IMR-90 (cell line): ENCODE measurements around the gene KCNH4. TPM values are rescaled to one million over a fixed set of nuclear protein-coding genes. Genes with fewer than 3 reads are reported as not detected.

Experiments
- ATAC-seq: fragments of 200-7000 bp; cut with Tn5 transposase; 2 replicates; pipeline ENCODE4 v1.9.1; 2020; ENCODE audit warnings: low read depth, mild to moderate bottlenecking, moderate library complexity
- BruUV-seq: library from RNA; stranded (reverse); fragments of 400-500 nt; replicated peaks from 2 replicates; lab custom pipeline; 2021; lab: Mats Ljungman, UMichigan
- CTCF ChIA-PET: fragments of 300-600 bp; formaldehyde crosslinking; extraction: SDS; loops from one replicate; lab custom pipeline; 2021; ENCODE audit warnings: antibody characterized with exemption; lab: Yijun Ruan, JAX
- POLR2A ChIA-PET: fragments of 300-600 bp; sonication (Branson Sonifier 250); formaldehyde crosslinking; loops from one replicate; lab custom pipeline; 2022; ENCODE audit warnings: antibody characterized with exemption; ENCODE audit not compliant: unreplicated experiment; lab: Charles Lee
- DNase-seq: peaks from one replicate; pipeline ENCODE4 v3.0.0; 2013
- H2AFZ ChIP-seq: replicated peaks from 2 replicates; pipeline ENCODE3; 2013; ENCODE audit warnings: low read length, mild to moderate bottlenecking; ENCODE audit not compliant: poor library complexity
- H2AK5ac ChIP-seq: 2 replicates; pipeline ENCODE4 v1.6.1; 2013; ENCODE audit warnings: low read depth, low read length, inconsistent platforms
- H2AK9ac ChIP-seq: replicated peaks from 2 replicates; pipeline ENCODE3; 2013; ENCODE audit warnings: mild to moderate bottlenecking, low read depth, low read length, moderate library complexity; ENCODE audit not compliant: poor library complexity
- H2BK120ac ChIP-seq: 2 replicates; pipeline ENCODE4 v1.6.1; 2013; ENCODE audit warnings: low read depth, low read length, inconsistent platforms
- H2BK15ac ChIP-seq: 3 replicates; pipeline ENCODE4 v1.6.1; 2013; ENCODE audit warnings: low read depth, low read length, inconsistent platforms
- H2BK20ac ChIP-seq: 2 replicates; pipeline ENCODE4 v1.6.1; 2013; ENCODE audit warnings: low read depth, mild to moderate bottlenecking, inconsistent platforms, low read length, moderate library complexity
- H2BK5ac ChIP-seq: 2 replicates; pipeline ENCODE4 v1.6.1; 2013; ENCODE audit warnings: mild to moderate bottlenecking, low read depth, low read length, inconsistent platforms; ENCODE audit not compliant: poor library complexity, severe bottlenecking
- H3K14ac ChIP-seq: replicated peaks from 2 replicates; pipeline ENCODE4 v1.6.1; 2013; ENCODE audit warnings: low read depth, low read length, inconsistent platforms
- H3K18ac ChIP-seq: 2 replicates; pipeline ENCODE4 v1.6.1; 2013; ENCODE audit warnings: low read depth, low read length, control low read depth
- H3K23ac ChIP-seq: 2 replicates; pipeline ENCODE4 v1.6.1; 2013; ENCODE audit warnings: low read depth, low read length, inconsistent platforms
- H3K27ac ChIP-seq: 2 replicates; pipeline ENCODE4 v1.5.1; 2013; ENCODE audit warnings: mild to moderate bottlenecking, control low read depth, low read length; ENCODE audit not compliant: insufficient read depth
- H3K27me3 ChIP-seq: 2 replicates; pipeline ENCODE4 v1.6.1; 2013; ENCODE audit warnings: low read length; ENCODE audit not compliant: control insufficient read depth, insufficient read depth
- H3K36me3 ChIP-seq: 2 replicates; pipeline ENCODE4 v1.6.1; 2013; ENCODE audit warnings: low read length, mixed read lengths; ENCODE audit not compliant: control insufficient read depth, insufficient read depth
- H3K4ac ChIP-seq: 2 replicates; pipeline ENCODE4 v1.6.1; 2013; ENCODE audit warnings: low read depth, low read length, inconsistent platforms
- H3K4me1 ChIP-seq: 2 replicates; pipeline ENCODE4 v1.6.1; 2013; ENCODE audit warnings: low read length, mixed read lengths; ENCODE audit not compliant: control insufficient read depth, insufficient read depth
- H3K4me2 ChIP-seq: 2 replicates; pipeline ENCODE4 v1.6.1; 2013; ENCODE audit warnings: low read depth, mild to moderate bottlenecking, control low read depth, low read length, moderate library complexity
- H3K4me3 ChIP-seq: 2 replicates; pipeline ENCODE4 v1.5.1; 2013; ENCODE audit warnings: low read depth, mild to moderate bottlenecking, control low read depth, low read length, moderate library complexity; ENCODE audit not compliant: insufficient read depth
- H3K56ac ChIP-seq: 2 replicates; pipeline ENCODE4 v1.6.1; 2013; ENCODE audit warnings: low read length, inconsistent platforms; ENCODE audit not compliant: insufficient read depth; ENCODE audit errors: extremely low read depth
- H3K79me1 ChIP-seq, 2 experiments: 2 replicates each; pipeline ENCODE4 v1.6.1; 2013; ENCODE audit warnings: low read length in 2 of 2, inconsistent platforms in 1 of 2, low read depth in 1 of 2
- H3K9ac ChIP-seq: 2 replicates; pipeline ENCODE4 v1.6.1; 2013; ENCODE audit warnings: low read depth, low read length, control low read depth
- H3K9me1 ChIP-seq: 2 replicates; pipeline ENCODE4 v1.6.1; 2013; ENCODE audit warnings: low read length, inconsistent platforms; ENCODE audit not compliant: insufficient read depth
- H3K9me3 ChIP-seq: 2 replicates; pipeline ENCODE4 v1.6.1; 2013; ENCODE audit warnings: low read length; ENCODE audit not compliant: control insufficient read depth, insufficient read depth
- H4K20me1 ChIP-seq: 2 replicates; pipeline ENCODE4 v1.6.1; 2013; ENCODE audit warnings: low read length, inconsistent platforms; ENCODE audit not compliant: insufficient read depth
- H4K5ac ChIP-seq: 2 replicates; pipeline ENCODE4 v1.6.1; 2013; ENCODE audit warnings: mild to moderate bottlenecking, low read depth, low read length, control low read depth
- H4K8ac ChIP-seq, 2 experiments: 2 replicates each; pipeline ENCODE4 v1.6.1; 2013; ENCODE audit warnings: low read depth in 2 of 2, low read length in 2 of 2, control low read depth in 1 of 2, inconsistent platforms in 1 of 2
- H4K91ac ChIP-seq: 2 replicates; pipeline ENCODE4 v1.6.1; 2013; ENCODE audit warnings: low read depth, low read length, inconsistent platforms; ENCODE audit not compliant: insufficient read depth
- CEBPB ChIP-seq: IDR thresholded peaks from 2 replicates; pipeline ENCODE4 v1.6.1; 2012; ENCODE audit warnings: low read depth, low read length, improper control_type of control experiment
- CHD1 ChIP-seq: IDR thresholded peaks from 2 replicates; pipeline ENCODE4 v1.6.1; 2012; ENCODE audit warnings: low read depth, low read length, improper control_type of control experiment
- MAZ ChIP-seq: IDR thresholded peaks from 2 replicates; pipeline ENCODE4 v1.6.1; 2012; ENCODE audit warnings: low read depth, mild to moderate bottlenecking, low read length, improper control_type of control experiment, moderate library complexity, borderline replicate concordance
- NFE2L2 ChIP-seq: fragments of 150-350 bp; IDR thresholded peaks from 2 replicates; pipeline ENCODE4 v1.6.1; 2016; ENCODE audit warnings: low read depth, mild to moderate bottlenecking, low read length
- POLR2A ChIP-seq: IDR thresholded peaks from 2 replicates; pipeline ENCODE4 v1.6.1; 2012; ENCODE audit warnings: mild to moderate bottlenecking, low read depth, low read length
- RCOR1 ChIP-seq: IDR thresholded peaks from 2 replicates; pipeline ENCODE4 v1.6.1; 2012; ENCODE audit warnings: mild to moderate bottlenecking, low read length, improper control_type of control experiment; ENCODE audit not compliant: insufficient replicate concordance
- SMC3 ChIP-seq: fragments of 150-350 bp; IDR thresholded peaks from 2 replicates; pipeline ENCODE4 v1.6.1; 2016; ENCODE audit warnings: low read depth, mild to moderate bottlenecking, antibody characterized with exemption, low read length, moderate library complexity
- WGBS, 2 experiments: methylation state at CpG; one replicate each; pipeline versions ENCODE4 v1.1.5 to v1.1.7; 2013; ENCODE audit warnings: missing lambda C conversion rate in 2 of 2; ENCODE audit not compliant: insufficient read length in 1 of 2; ENCODE audit errors: extremely low coverage in 2 of 2; 5-methylcytosine and 5-hydroxymethylcytosine counted together
- dilution Hi-C: fragments of 300-500 bp; cut with HindIII; formaldehyde crosslinking; loops from one replicate; pipeline ENCODE4 v1.14.3; 2018; ENCODE audit warnings: low sequenced_read_pairs; ENCODE audit not compliant: unreplicated experiment
- in situ Hi-C: fragments of 300-500 bp; cut with MboI; formaldehyde crosslinking; loops from 3 replicates; pipeline ENCODE4 v1.14.3; 2019; ENCODE audit warnings: low sequenced_read_pairs, inconsistent platforms, mixed read lengths
- intact Hi-C: fragments of 100-400 bp; cut with micrococcal nuclease; formaldehyde crosslinking; loops from 2 replicates; pipeline ENCODE4 v1.10.0; 2022
- polyA plus RNA-seq, 3 experiments: library from polyadenylated mRNA; depleted of rRNA; stranded (reverse); fragments of >200 nt; gene quantifications; 2 replicates each; pipeline ENCODE4 v1.2.3, GENCODE V29; 2012; ENCODE audit warnings: low replicate concordance in 1 of 3
- total RNA-seq: library from RNA; depleted of rRNA; stranded (reverse); fragments of >200 nt; gene quantifications from 2 replicates; pipeline ENCODE4 v1.2.3, GENCODE V29; 2012
- TF ChIP-seq, protein P1 (sequence below): fragments of 150-350 bp; IDR thresholded peaks from 2 replicates; pipeline ENCODE4 v1.6.1; 2017; ENCODE audit warnings: mild to moderate bottlenecking, antibody characterized with exemption, low read length, low read depth

KCNH4 gene
- total and polyA plus RNA-seq, 2 of the 4 experiments (the other 2 are of a cell fraction), result 0.03 TPM; not detected in 1

GRCh38 chr17:42188749-42189650 lies 8.1 kb upstream of the KCNH4 start (continued):
- TF ChIP-seq SMC3 (no peak), NFE2L2 (no peak)

DNA sequence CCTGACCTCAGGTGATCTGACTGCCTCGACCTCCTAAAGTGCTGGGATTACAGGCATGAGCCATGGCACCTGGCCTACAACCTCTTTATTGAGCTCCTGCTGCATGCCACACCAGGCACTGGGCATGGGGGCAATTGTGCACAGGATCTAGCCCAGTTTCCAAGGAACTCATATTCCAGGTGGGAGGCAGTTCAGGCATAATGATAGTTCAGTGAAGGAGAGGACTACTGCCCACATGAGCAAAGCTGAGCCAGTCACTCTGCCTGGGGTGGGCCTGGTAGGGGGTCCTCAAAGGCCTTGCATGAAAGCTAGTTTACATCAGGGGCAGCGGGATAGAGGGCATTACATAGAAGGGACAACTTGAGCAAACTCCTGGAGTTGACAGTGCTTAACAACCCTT lies 6.9 kb upstream of the KCNH4 start:
- Histone ChIP-seq H3K4me1 (peaks cover 7% of the 10 kb centered on the region), H3K18ac (no peak overlapping the region), H3K14ac (no peak overlapping the region), H3K9ac (no peak overlapping the region), H4K20me1 (no peaks in the 10 kb centered on the region), H2AK5ac (no peak overlapping the region), H4K8ac (no peak overlapping the region), H3K56ac (no peak overlapping the region), H3K4me2 (no peak overlapping the region), H3K27me3 (no peaks in the 10 kb centered on the region; the same call in 1 of the 2 replicates), H4K91ac (no peak overlapping the region), H3K4me3 (no peak overlapping the region), H3K9me1 (0 out of 2 replicates have a peak, but pooled peaks cover 3% of the 10 kb centered on the region), H4K5ac (no peak overlapping the region), H3K36me3 (no peaks in the 10 kb centered on the region), H2BK5ac (no peak overlapping the region), H2BK20ac (no peak overlapping the region), H2AFZ (no peak overlapping the region), H2BK15ac (no peak overlapping the region), H3K9me3 (no peaks in the 10 kb centered on the region), H3K23ac (no peak overlapping the region), H3K79me1 (no peaks in the 10 kb centered on the region), H2AK9ac (no peak overlapping the region), H3K27ac (no peak overlapping the region), H2BK120ac (no peak overlapping the region), H3K4ac (no peak overlapping the region)
- dilution Hi-C loops, result no loop called here
- ChIA-PET CTCF (no interaction called here), POLR2A (interaction anchor here (0.6 kb wide), 1 partner anchor 161 kb away, joined by 3 read pairs; no protein-coding TSS in a partner anchor)
- DNase-seq (no peak), ATAC-seq (no peak)
- in situ Hi-C loops, result no loop called here
- no TSS peak for BruUV-seq
- intact Hi-C loops, result no loop called here
- WGBS, 2 experiments, result 43% methylated on average over 1 of the region's 2 CpGs; no CpG with 5 or more reads in 1 of the 2 experiments
- TF ChIP-seq, protein P1, sequence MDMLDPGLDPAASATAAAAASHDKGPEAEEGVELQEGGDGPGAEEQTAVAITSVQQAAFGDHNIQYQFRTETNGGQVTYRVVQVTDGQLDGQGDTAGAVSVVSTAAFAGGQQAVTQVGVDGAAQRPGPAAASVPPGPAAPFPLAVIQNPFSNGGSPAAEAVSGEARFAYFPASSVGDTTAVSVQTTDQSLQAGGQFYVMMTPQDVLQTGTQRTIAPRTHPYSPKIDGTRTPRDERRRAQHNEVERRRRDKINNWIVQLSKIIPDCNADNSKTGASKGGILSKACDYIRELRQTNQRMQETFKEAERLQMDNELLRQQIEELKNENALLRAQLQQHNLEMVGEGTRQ, result no peak
- TF ChIP-seq CHD1, result no peak
- no peak for TF ChIP-seq SMC3
- no peak for TF ChIP-seq MAZ
- TF ChIP-seq POLR2A, result no peak
- no peak for TF ChIP-seq CEBPB
- TF ChIP-seq RCOR1, result no peak
